SK-N-SH treated with all-trans-retinoic acid at 6 μM for 48 hours (cell line): ENCODE data around the gene HOXD1.
A peak's percentile ranks its signal among the peaks of the same experiment; 100 is the strongest.

Source experiments
- ATAC-seq: fragments of 200-7000 bp; cut with Tn5 transposase; 3 replicates; pipeline ENCODE4 v1.9.1; 2020; ENCODE audit warnings: mild to moderate bottlenecking, moderate library complexity
- ARNTL ChIP-seq: fragments of 450-650 bp; formaldehyde crosslinking; IDR thresholded peaks from 2 replicates; pipeline ENCODE4 v1.5.0; 2020; ENCODE audit warnings: low read depth, mild to moderate bottlenecking, moderate library complexity, borderline replicate concordance
- BACH2 ChIP-seq: fragments of 250-450 bp; sonication (Bioruptor Pico); IDR thresholded peaks from 2 replicates; pipeline ENCODE4 v1.9.0; 2021; ENCODE audit warnings: mild to moderate bottlenecking, borderline replicate concordance
- CSDC2 ChIP-seq: fragments of 250-450 bp; sonication (Bioruptor Pico); IDR thresholded peaks from 2 replicates; pipeline ENCODE4 v1.5.0; 2020; ENCODE audit warnings: mild to moderate bottlenecking, moderate library complexity
- GLIS3 ChIP-seq: fragments of 250-450 bp; sonication (Bioruptor Pico); IDR thresholded peaks from 2 replicates; pipeline ENCODE4 v1.5.0; 2020; ENCODE audit warnings: mild to moderate bottlenecking, moderate library complexity
- OSR1 ChIP-seq: fragments of 250-450 bp; sonication (Bioruptor Pico); IDR thresholded peaks from 2 replicates; pipeline ENCODE4 v1.8.0; 2022; ENCODE audit warnings: moderate library complexity, mild to moderate bottlenecking, inconsistent platforms
- PATZ1 ChIP-seq: fragments of 250-450 bp; sonication (Bioruptor Pico); IDR thresholded peaks from 2 replicates; pipeline ENCODE4 v1.8.0; 2020; ENCODE audit warnings: mild to moderate bottlenecking, moderate library complexity, borderline replicate concordance
- PPARA ChIP-seq: fragments of 250-450 bp; sonication (Bioruptor Pico); IDR thresholded peaks from 2 replicates; pipeline ENCODE4 v1.5.0; 2020; ENCODE audit warnings: mild to moderate bottlenecking, borderline replicate concordance
- RARB ChIP-seq: fragments of 250-450 bp; sonication (Bioruptor Pico); IDR thresholded peaks from 2 replicates; pipeline ENCODE4 v1.8.0; 2021; ENCODE audit warnings: mild to moderate bottlenecking, moderate library complexity
- SNAI2 ChIP-seq: fragments of 250-450 bp; sonication (Bioruptor Pico); IDR thresholded peaks from 2 replicates; pipeline ENCODE4 v1.5.0; 2020; ENCODE audit warnings: mild to moderate bottlenecking, moderate library complexity
- TCF4 ChIP-seq: fragments of 250-450 bp; sonication (Bioruptor Pico); IDR thresholded peaks from 2 replicates; pipeline ENCODE4 v1.8.0; 2021; ENCODE audit warnings: mild to moderate bottlenecking, moderate library complexity, borderline replicate concordance
- TOX ChIP-seq: fragments of 250-450 bp; sonication (Bioruptor Pico); IDR thresholded peaks from 2 replicates; pipeline ENCODE4 v1.8.0; 2021; ENCODE audit warnings: mild to moderate bottlenecking, moderate library complexity, borderline replicate concordance
- TSHZ2 ChIP-seq: fragments of 250-450 bp; sonication (Bioruptor Pico); IDR thresholded peaks from 2 replicates; pipeline ENCODE4 v1.5.0; 2020; ENCODE audit warnings: mild to moderate bottlenecking, moderate library complexity
- ZC3H10 ChIP-seq: fragments of 250-450 bp; sonication (Bioruptor Pico); IDR thresholded peaks from 2 replicates; pipeline ENCODE4 v1.5.1; 2021; ENCODE audit warnings: mild to moderate bottlenecking, moderate library complexity
- ZFP3 ChIP-seq: fragments of 250-450 bp; sonication (Bioruptor Pico); IDR thresholded peaks from 2 replicates; pipeline ENCODE4 v1.5.0; 2020; ENCODE audit warnings: mild to moderate bottlenecking, moderate library complexity
- ZFP30 ChIP-seq: fragments of 450-650 bp; formaldehyde crosslinking; IDR thresholded peaks from 2 replicates; pipeline ENCODE4 v1.5.0; 2022; ENCODE audit warnings: mild to moderate bottlenecking, moderate library complexity
- ZNF8 ChIP-seq: fragments of 450-650 bp; formaldehyde crosslinking; IDR thresholded peaks from 2 replicates; pipeline ENCODE4 v1.5.0; 2020; ENCODE audit warnings: mild to moderate bottlenecking, moderate library complexity
- TF ChIP-seq, protein P1 (sequence below): fragments of 250-450 bp; sonication (Bioruptor Pico); IDR thresholded peaks from 2 replicates; pipeline ENCODE4 v1.5.1; 2021; ENCODE audit warnings: mild to moderate bottlenecking, moderate library complexity
- TF ChIP-seq, protein P2 (sequence below): fragments of 250-450 bp; sonication (Bioruptor Pico); IDR thresholded peaks from 2 replicates; pipeline ENCODE4 v1.8.0; 2021; ENCODE audit warnings: low read depth, mild to moderate bottlenecking, moderate library complexity, borderline replicate concordance
- TF ChIP-seq, protein P3 (sequence below): fragments of 250-450 bp; sonication (Bioruptor Pico); IDR thresholded peaks from 2 replicates; pipeline ENCODE4 v1.5.1; 2020; ENCODE audit warnings: low read depth, mild to moderate bottlenecking, moderate library complexity

HOXD1 gene

DNA sequence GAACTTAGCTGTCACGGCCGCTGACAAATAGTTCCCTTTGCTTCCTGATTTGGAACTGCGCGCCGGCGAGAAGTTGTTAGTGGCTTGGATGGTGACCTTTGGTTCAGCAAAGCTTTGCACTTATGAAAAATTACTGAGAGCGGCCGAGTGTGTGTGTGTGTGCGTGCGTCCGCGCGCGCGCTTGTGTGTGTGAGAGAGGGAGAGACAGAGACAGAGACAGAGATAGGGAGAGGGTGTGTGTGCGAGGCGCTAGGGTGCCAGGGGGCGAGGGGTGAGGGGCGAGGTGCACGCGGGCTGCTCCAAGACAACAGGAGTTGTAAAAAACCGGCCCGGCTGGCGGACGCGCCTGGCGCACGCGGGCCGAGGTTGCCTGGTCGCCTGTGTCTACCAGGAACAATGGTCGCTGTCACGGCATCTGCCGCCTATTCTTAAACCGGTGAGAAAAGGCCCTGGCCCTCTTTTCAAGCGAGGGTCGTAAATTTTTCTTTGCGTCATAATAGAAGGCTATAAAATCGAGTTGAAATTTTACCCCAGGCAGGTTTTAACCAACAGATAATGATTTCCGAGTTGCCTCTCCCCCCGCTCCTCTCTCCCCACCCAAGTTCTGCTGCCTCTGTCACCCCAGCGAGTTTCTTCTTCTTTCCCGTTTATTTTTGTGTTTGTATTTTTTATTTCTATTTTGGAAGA is 30.8 kb upstream of the HOXD1 start:
- TF ChIP-seq OSR1 (CRISPR knock-in tag): no peak
- TF ChIP-seq, protein P1, sequence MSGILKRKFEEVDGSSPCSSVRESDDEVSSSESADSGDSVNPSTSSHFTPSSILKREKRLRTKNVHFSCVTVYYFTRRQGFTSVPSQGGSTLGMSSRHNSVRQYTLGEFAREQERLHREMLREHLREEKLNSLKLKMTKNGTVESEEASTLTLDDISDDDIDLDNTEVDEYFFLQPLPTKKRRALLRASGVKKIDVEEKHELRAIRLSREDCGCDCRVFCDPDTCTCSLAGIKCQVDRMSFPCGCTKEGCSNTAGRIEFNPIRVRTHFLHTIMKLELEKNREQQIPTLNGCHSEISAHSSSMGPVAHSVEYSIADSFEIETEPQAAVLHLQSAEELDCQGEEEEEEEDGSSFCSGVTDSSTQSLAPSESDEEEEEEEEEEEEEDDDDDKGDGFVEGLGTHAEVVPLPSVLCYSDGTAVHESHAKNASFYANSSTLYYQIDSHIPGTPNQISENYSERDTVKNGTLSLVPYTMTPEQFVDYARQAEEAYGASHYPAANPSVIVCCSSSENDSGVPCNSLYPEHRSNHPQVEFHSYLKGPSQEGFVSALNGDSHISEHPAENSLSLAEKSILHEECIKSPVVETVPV (CRISPR knock-in tag): 0 out of 2 replicates have a peak, but pooled peaks have one; percentile 28
- peak; percentile 74 for ATAC-seq

DNA sequence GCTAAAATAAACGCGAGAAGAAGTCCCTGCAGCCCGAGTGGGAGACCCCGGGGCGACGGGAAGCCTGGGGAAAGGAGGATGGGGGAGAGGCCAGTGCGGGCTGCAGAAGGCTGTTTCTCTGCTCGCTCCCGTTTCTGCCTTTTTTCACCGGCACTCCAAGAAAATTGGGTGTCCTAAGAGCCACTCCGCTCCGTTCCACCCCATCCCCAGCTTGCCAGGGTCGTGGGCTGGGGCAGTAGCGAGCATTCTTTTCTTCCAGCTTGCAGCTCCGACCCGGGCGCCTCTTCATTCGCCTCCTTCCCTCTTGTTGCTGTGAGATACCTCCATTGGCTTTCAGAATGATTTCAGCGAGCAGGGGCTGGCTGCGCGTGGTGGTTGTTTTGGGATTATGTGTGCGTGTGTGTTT is 30.3 kb upstream of the HOXD1 start:
- peak; percentile 73 for ATAC-seq

DNA sequence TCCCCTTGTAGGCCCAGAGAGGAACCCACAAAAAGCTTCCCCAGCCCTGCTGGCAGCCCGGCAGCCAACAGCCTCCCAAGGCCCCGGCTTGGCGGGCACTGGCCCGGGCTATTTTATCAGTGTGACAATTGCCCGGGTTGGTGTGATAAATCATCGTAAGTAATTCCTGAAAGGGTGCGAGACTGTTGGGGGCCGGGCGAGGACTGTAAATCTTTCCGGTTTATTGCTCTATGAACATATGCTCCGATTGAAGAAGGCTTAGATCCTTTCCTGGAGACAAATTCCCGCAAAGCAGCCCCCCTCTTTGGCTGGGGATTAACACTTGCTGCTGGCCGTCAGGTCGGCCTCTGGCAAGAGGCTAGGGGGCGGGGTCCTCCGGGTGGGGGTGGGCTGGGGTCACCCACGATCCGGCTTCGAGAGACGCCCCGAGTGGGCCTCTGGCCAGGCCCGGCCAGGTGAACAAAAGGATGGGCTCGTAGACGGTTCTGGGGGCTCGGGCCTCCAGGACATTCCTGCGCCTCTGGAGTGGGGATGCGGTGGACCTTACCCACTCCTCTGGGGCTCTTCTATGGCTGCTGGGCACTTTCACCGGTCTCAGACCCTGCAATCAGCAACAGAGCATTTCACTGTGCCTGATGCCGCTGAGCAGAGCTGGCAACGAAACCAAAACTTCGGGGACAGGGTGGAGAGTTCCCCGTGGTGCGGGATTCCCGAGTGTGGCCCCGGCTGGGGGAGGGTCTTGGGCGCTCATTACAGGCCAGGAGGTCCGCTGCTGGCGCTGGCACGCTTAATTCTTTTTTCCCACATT is 29.4 kb upstream of the HOXD1 start:
- ATAC-seq: 0 out of 3 replicates have a peak, but pooled peaks have one; percentile 11

More for the DNA sequence above, 30.3 kb upstream of the HOXD1 start:
- TF ChIP-seq, protein P2, sequence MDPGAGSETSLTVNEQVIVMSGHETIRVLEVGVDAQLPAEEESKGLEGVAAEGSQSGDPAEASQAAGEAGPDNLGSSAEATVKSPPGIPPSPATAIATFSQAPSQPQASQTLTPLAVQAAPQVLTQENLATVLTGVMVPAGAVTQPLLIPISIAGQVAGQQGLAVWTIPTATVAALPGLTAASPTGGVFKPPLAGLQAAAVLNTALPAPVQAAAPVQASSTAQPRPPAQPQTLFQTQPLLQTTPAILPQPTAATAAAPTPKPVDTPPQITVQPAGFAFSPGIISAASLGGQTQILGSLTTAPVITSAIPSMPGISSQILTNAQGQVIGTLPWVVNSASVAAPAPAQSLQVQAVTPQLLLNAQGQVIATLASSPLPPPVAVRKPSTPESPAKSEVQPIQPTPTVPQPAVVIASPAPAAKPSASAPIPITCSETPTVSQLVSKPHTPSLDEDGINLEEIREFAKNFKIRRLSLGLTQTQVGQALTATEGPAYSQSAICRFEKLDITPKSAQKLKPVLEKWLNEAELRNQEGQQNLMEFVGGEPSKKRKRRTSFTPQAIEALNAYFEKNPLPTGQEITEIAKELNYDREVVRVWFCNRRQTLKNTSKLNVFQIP (CRISPR knock-in tag): no peak

GRCh38 chr2:176159663-176160250 is 28.7 kb upstream of the HOXD1 start:
- no peak for ATAC-seq
- TF ChIP-seq TOX (CRISPR knock-in tag) (no peak), ZFP3 (no peak), ZC3H10 (CRISPR knock-in tag) (no peak), OSR1 (CRISPR knock-in tag) (no peak), SNAI2 (no peak), GLIS3 (no peak), PPARA (CRISPR knock-in tag) (no peak), ZNF8 (CRISPR knock-in tag) (no peak), CSDC2 (CRISPR knock-in tag) (no peak), ARNTL (CRISPR knock-in tag) (no peak), ZFP30 (CRISPR knock-in tag) (no peak), BACH2 (CRISPR knock-in tag) (no peak), RARB (CRISPR knock-in tag) (no peak), TSHZ2 (CRISPR knock-in tag) (no peak), PATZ1 (CRISPR knock-in tag) (no peak), TCF4 (CRISPR knock-in tag) (no peak)
- TF ChIP-seq, protein P3, sequence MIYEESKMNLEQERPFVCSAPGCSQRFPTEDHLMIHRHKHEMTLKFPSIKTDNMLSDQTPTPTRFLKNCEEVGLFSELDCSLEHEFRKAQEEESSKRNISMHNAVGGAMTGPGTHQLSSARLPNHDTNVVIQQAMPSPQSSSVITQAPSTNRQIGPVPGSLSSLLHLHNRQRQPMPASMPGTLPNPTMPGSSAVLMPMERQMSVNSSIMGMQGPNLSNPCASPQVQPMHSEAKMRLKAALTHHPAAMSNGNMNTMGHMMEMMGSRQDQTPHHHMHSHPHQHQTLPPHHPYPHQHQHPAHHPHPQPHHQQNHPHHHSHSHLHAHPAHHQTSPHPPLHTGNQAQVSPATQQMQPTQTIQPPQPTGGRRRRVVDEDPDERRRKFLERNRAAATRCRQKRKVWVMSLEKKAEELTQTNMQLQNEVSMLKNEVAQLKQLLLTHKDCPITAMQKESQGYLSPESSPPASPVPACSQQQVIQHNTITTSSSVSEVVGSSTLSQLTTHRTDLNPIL (CRISPR knock-in tag): no peak
- TF ChIP-seq, protein P2 (CRISPR knock-in tag): no peak

More for the DNA sequence above, 29.4 kb upstream of the HOXD1 start:
- no peak for TF ChIP-seq CSDC2 (CRISPR knock-in tag)
